DMS114 treated with DMSO at 0.1 percent for 48 hours (cell line): ENCODE results near the gene BCR.
A peak's percentile ranks its signal among the peaks of the same experiment; 100 is the strongest.
"Not testable (repeated sequence)": the region's sequence is repeated elsewhere in the genome, so short reads cannot be mapped to it uniquely, and the experiment has no call there.

Experiments
- DNase-seq: peaks from one replicate; lab custom pipeline; 2025; ENCODE audit not compliant: unreplicated experiment; lab: John Stamatoyannopoulos, UW

The BCR gene

GRCh38 chr22:23180301-23180892 is at the start of gene BCR:
Gene BCR, plus strand, starts transcription at chr22:23180509. Its CDS starts 452 bp downstream, at chr22:23180961.
- peak; percentile 35 for DNase-seq

GRCh38 chr22:23130697-23131096 is 49.6 kb upstream of the BCR start:
- no peak for DNase-seq

GRCh38 chr22:23131931-23132330 is 48.4 kb upstream of the BCR start:
- no peak for DNase-seq

DNA sequence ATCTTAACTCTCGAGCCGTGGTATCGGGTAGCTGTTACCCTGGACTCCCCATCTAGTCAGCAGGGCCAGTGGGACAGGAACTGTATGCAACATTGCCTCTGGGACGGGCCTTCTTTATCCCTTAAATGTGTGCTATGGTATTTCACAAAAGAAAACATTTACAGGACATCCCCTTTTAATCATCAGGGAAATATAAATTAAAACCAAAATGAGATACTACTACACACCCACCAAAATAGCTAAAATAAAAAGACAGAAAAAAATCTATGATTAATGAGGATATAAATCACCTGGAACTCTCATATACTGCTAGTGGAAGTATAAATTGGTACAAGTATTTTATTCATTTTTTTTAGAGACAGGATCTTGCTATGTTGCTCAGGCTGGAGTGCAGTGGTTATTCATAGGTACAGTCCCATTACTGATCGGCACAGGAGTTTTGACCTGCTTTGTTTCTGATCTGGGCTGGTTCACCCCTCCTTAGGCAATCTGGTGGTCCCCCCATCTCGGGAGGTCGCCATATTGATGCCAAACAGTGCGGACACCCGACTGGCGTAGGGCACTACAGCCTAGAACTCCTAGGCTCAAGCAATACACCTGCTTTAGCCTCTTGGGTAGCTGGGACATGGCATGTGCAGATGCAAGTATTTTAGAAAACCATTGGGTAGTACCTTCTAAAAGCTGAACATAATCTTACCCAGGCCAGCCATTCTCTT is 47.8 kb upstream of the BCR start:
- DNase-seq: no peak

DNA sequence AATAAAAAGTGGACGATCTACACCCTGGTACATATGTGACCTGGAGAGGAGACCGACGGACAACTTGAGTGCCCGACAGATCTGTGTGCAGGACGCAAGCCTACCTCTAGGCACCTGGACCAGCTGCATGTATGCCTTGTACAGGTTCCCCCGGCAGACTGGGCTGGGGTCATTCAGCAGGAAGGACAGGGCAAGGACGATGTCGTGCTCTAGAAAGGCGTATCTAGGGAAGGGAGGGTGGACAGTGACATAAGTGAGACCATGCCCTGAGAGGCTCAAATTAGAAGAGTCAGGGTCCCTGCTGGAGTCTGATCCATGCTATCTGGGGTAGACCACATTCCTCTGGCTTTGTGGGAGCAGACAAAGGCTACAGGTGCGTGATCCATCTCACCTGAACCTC is 46.4 kb upstream of the BCR start:
- no peak for DNase-seq

GRCh38 chr22:23136991-23137390 is 43.3 kb upstream of the BCR start:
- DNase-seq: not testable (repeated sequence)

DNA sequence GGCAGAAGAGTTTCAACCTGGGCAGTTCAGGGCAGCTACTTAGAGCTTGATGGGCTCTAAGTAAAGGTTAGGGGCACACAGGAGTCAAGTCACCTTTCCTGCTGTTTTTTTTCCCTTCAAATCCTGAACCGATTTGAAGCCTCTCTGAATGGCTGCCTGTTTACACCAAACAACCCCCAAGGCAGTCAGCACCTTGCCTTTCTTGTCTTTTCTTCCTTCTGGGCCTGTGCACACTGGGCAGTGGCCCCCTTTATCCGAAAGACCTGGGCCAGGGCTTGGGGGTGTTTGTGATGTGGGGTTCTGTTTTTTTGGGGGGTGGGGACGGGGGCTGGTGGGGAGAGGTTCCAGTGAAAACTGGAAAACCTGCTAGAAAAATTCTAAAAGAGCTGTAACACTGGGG is 42.8 kb upstream of the BCR start:
- DNase-seq: no peak

DNA sequence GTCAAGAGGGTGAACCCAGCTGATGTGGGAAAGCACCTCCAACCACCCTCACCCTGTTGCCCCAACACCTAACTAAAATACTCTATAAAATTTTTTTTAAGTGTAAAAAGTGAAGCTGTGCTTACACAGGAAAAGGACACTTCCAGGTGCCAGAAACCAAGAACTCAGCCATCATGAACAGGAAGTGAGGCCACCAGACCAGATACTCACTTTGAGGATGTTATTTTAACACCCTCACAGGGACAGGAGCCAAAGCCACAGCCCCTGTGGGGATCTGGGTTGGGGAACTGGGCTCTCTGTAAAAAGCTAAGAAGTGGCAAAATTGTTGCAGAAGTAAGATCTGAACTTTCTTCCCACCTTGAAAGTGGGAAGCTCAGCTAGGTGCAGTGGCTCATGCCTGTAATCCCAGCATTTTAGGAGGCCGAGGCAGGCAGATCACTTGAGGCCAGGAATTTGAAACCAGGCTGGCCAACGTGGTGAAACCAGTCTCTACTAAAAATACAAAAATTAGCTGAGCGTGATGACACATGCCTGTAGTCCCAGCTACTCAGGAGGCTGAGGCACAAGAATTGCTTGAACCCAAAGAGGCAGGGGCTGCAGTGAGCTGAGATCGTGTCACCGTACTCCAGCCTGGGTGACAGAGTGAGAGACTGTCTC is 42.3 kb upstream of the BCR start:
- no peak for DNase-seq

DNA sequence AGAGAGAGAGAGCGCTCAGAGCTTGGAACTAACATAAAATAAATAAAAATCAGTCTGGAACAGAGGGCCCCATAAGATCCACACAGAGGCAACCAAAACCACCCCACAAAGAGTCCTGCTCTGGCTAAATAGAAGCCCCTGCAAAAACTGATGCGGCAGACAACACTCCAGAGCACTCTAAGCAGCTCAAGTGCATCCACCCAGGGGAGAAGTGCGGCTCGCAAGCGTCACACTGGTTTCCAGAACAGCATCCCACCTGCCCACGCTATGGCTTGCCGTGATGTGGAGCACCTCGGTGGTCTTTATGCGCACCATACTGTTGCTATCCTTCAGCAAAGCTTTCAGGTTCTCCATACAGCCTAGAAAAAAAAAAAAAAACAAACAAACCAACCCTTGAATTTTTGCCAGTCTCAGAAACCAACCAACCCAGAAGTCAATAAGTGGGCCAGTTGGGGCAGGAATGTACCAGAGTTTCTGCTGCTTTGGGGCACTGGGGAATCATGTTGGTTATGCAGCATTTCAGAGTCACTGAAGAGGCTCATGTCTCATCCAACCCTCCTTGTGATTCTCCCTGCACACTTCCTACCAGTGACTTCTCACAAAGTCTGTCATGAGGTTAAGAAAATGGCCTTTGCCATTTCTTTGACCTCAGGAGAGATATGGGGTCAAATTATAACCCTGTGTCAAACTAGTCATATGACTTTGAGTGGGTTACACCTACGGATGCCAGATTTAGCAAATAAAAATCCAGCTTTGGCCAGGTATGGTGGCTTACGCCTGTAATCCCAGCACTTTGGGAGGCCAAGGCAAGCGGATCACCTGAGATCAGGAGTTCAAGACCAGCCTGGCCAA is 41.5 kb upstream of the BCR start:
- DNase-seq: no peak

- no peak for DNase-seq
Observed at GRCh38 chr22:23140385-23140784, 39.9 kb upstream of the BCR start.

DNA sequence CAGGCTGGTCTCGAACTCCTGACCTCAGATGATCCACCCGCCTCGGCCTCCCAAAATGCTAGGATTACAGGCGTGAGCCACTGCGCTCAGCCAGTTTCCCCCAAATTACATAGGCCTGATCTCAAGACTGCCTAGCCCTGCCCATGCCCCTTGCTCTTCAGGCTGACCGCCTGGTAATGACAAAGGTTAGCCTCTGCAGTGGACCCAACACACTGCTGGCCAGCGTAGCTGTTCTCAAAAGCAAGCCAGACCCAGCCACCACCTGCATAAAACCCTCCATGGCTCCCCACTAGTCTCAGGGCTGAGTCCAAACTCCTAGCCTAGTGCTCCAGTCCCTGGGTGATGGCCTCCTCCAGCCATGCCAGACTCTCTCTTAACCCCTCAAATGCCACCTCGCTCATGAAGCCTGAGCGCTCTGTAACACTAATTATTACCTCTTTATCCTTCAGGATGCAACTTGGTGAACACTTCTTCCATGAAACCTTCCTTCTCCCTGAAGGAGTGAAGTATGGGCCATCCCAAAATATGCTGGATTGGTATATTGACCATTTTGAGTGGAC is 37.7 kb upstream of the BCR start:
- no peak for DNase-seq

DNA sequence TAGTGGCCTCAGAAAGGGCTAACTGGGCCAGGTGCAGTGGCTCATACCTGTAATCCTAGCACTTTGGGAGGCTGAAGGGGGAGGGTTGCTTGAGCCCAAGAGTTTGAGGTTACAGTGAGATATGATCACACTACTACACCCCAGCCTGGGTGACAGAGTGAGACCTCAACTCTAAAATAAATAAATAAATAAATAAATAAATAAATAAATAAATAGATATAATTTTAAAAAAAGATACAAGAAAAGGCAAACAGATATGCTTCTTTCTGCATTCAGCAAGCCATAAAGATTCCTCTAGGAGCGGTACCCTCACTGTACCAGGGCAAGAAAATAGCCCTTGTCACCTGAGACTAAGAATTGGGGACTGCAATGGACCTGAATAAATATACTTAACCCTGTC is 37.2 kb upstream of the BCR start:
- no peak for DNase-seq

- DNase-seq: no peak
Observed at GRCh38 chr22:23144432-23144831, 35.9 kb upstream of the BCR start.

- peak; percentile 94 for DNase-seq
Observed at GRCh38 chr22:23144932-23145877, 35.1 kb upstream of the BCR start, which contains the start of gene RAB36. Gene RAB36, plus strand, starts transcription at chr22:23145477. Its CDS starts 1,140 bp downstream, at chr22:23146617.

DNA sequence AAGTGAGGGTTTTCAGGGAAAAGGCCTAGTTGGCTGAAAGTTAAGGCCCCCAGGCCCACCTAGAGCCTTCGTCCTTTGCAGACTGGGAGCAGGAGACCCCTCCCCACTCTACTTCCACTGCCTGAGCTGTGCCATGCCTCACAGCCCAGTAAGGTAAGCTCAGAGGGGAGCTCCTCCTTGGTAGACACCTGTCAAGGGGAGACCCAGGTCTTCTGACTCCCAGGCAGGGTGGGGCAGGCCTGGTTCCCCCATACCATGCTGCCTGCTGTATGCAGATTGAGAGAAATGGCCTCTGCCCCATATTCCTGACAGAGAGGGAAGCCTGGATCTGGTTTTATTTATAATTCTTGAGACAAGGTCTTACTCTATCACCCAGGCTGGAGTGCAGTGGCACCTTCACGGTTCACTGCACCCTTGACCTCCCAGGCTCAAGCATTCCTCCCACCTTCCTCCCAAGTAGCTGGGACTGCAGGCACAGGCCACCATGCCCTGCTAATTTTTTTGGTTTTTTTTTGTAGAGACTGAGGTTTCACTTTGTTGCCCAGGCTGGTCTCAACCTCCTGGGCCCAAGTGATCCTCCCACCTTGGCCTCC is 34.3 kb upstream of the BCR start:
- no peak for DNase-seq

- no peak for DNase-seq
Observed at GRCh38 chr22:23146478-23147205, 33.7 kb upstream of the BCR start.

GRCh38 chr22:23147617-23148387 is 32.5 kb upstream of the BCR start:
- DNase-seq: no peak

DNA sequence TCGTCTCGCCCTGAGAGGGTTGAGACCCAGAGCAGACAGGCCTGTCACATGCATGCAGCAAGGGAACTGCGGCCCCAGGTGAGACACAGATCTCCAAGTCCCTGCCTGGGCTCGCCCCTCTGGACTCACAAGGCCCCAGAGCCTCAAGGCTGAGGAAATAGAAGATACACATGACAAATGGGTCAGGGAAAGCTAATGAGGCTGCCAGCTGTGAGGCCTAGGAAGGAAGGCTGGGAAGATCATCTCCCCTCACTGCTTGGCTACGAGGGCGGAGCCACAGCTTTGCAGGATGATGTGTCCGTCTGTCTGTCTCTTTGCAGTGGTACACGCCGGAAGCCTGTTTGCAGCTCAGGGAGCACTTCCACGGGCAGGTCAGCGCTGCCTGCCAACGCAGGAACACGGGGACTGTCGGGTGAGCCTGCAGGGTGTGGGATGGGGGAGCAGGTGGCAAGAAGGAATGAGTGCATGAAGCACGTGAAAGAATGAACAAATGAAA is 30.5 kb upstream of the BCR start:
- DNase-seq: no peak
